MM.1S (cell line): ENCODE measurements around the gene GINM1.

ENCODE experiments used
- EZH2 ChIP-seq: fragments of 300-600 bp; sonication (generic); optimal IDR thresholded peaks from 2 replicates; pipeline ENCODE3; 2017; ENCODE audit warnings: low read depth, mild to moderate bottlenecking, antibody characterized with exemption, low read length, mixed read lengths
- EZH2phosphoT487 ChIP-seq: fragments of 300-600 bp; sonication (generic); IDR thresholded peaks from 2 replicates; pipeline ENCODE4 v1.6.1; 2018; ENCODE audit warnings: antibody characterized with exemption, low read length
- TF ChIP-seq, protein P1 (sequence below): fragments of 300-600 bp; sonication (generic); IDR thresholded peaks from 2 replicates; pipeline ENCODE4 v1.5.1; 2016; ENCODE audit warnings: antibody characterized with exemption, low read length, mixed read lengths

- TF ChIP-seq, protein P1, sequence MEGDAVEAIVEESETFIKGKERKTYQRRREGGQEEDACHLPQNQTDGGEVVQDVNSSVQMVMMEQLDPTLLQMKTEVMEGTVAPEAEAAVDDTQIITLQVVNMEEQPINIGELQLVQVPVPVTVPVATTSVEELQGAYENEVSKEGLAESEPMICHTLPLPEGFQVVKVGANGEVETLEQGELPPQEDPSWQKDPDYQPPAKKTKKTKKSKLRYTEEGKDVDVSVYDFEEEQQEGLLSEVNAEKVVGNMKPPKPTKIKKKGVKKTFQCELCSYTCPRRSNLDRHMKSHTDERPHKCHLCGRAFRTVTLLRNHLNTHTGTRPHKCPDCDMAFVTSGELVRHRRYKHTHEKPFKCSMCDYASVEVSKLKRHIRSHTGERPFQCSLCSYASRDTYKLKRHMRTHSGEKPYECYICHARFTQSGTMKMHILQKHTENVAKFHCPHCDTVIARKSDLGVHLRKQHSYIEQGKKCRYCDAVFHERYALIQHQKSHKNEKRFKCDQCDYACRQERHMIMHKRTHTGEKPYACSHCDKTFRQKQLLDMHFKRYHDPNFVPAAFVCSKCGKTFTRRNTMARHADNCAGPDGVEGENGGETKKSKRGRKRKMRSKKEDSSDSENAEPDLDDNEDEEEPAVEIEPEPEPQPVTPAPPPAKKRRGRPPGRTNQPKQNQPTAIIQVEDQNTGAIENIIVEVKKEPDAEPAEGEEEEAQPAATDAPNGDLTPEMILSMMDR = no peak
- TF ChIP-seq EZH2phosphoT487 (no peak), EZH2 (no peak)
Observed at GRCh38 chr6:149615805-149616204, 49.6 kb downstream of the GINM1 start.
